Esophagus (tissue), 2 donors: ENCODE measurements around the gene STRIP1. TPM values are rescaled to one million over a fixed set of nuclear protein-coding genes. Genes with fewer than 3 reads are reported as not detected.
"Not testable (repeated sequence)": the region's sequence is repeated elsewhere in the genome, so short reads cannot be mapped to it uniquely, and the experiment has no call there.

Experiments
- H3K27ac ChIP-seq, 2 donors: one replicate each; pipeline ENCODE4 v1.5.1; 2013; ENCODE audit warnings: low read depth in 2 of 2, mild to moderate bottlenecking in 2 of 2, inconsistent platforms in 1 of 2, low read length in 1 of 2, moderate library complexity in 1 of 2
- H3K27me3 ChIP-seq, 2 donors: one replicate each; pipeline ENCODE4 v1.6.1; 2013; ENCODE audit warnings: low read length in 2 of 2, control low read depth in 1 of 2, mild to moderate bottlenecking in 1 of 2; ENCODE audit not compliant: insufficient read depth in 2 of 2, control insufficient read depth in 1 of 2
- H3K36me3 ChIP-seq, 2 donors: one replicate each; pipeline ENCODE4 v1.6.1; 2013; ENCODE audit warnings: low read length in 1 of 2; ENCODE audit not compliant: control insufficient read depth in 2 of 2, insufficient read depth in 2 of 2
- H3K4me1 ChIP-seq, 2 donors: one replicate each; pipeline ENCODE4 v1.6.1; 2013; ENCODE audit warnings: low read length in 1 of 2; ENCODE audit not compliant: control insufficient read depth in 2 of 2, insufficient read depth in 2 of 2
- H3K4me3 ChIP-seq, 2 donors: one replicate each; pipeline ENCODE4 v1.5.1; 2013; ENCODE audit warnings: low read length in 2 of 2, mild to moderate bottlenecking in 2 of 2, low read depth in 1 of 2, moderate library complexity in 1 of 2
- H3K9me3 ChIP-seq, 2 donors: one replicate each; pipeline ENCODE4 v1.6.1; 2013; ENCODE audit warnings: mild to moderate bottlenecking in 2 of 2, low read depth in 1 of 2, low read length in 1 of 2, moderate library complexity in 1 of 2; ENCODE audit not compliant: control insufficient read depth in 2 of 2, insufficient read depth in 1 of 2
- WGBS, 2 donors: extraction: QIAGEN DNeasy Blood & Tissue Kit; methylation state at CpG; one replicate each; pipeline ENCODE4 v1.1.7; 2013; 5-methylcytosine and 5-hydroxymethylcytosine counted together
- polyA plus RNA-seq, 2 donors: library from polyadenylated mRNA; stranded (reverse); fragments of 200-250 nt; gene quantifications; one replicate each; pipeline ENCODE4 v1.2.3, GENCODE V29; 2013
- donor health status: healthy with polysubstance abuse.
- donor health status: Bipolar disorder and iron deficiency.

STRIP1 gene
- polyA plus RNA-seq, 2 donors: 12.3 to 14.0 TPM

DNA sequence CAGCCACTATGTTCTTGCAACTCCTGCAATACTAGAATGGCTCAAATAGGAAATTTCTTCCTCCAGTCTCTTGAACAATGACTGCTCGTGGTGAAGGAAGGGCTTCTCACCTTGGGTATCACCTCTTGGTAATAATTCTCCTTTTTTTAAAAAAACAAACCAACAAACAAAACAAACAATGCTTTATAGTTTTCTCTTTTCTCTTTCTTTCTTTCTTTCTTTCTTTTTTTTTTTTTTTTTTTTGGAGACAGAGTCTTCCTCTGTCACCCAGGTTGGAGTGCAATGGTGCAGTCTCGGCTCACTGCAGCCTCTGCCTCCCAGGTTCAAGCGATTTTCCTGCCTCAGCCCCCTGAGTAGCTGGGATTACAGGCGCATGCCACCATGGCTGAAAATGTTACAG is 3.7 kb upstream of the STRIP1 start:
- H3K36me3 ChIP-seq, H3K4me1 ChIP-seq, H3K4me3 ChIP-seq, H3K27me3 ChIP-seq, H3K9me3 ChIP-seq, H3K27ac ChIP-seq: not testable (repeated sequence)
- WGBS, 2 donors: 68 to 79% methylated on average over 4 of the region's 4 CpGs

DNA sequence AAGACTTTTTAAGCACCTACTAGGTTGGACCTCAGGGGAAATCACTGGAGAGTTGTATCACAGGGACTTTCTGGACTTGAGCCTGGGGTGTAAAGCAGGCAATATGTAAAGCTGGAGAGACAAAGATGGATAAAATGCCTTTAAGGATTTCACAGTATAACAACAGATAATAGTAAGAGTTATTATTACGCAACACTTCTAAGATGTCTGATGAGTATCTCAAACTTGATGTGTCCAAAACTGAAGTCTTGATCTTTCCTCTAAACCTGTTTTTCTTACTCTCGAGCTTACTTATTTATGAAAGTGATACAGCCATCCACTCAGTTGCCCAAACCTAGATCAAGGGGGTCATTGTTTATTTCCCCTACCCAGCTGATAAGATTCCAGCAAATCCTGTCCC is 2.1 kb upstream of the STRIP1 start:
- Histone ChIP-seq H3K27ac (no peak overlapping the region), H3K9me3 (no peaks in the 10 kb centered on the region), H3K36me3 (no peaks in the 10 kb centered on the region), H3K27me3 (no peaks in the 10 kb centered on the region), H3K4me3 (no peak overlapping the region), H3K4me1 (no peaks in the 10 kb centered on the region)
- WGBS, 2 donors: 91 to 98% methylated on average over 2 of the region's 2 CpGs

DNA sequence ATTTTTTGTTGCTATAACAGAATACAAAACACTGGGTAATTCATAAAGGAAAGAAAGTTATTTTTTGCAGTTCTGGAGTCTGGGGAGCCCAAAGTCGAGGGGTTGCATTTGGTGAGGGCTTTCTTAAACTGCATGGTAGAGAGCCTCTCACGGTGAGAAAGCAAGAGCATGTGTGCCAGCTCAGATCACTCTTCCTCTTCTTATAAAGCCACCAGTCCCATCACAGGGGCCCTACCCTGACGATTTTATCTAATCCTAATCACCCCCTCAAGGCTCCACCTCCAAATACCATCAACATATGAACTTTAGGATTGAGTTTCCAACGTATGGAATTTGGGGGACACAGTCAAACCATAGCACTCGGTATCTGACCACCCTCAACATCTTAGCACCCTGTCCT is 1.0 kb upstream of the STRIP1 start:
- H3K36me3 ChIP-seq: peaks cover 4% of the 10 kb centered on the region in 2 donors
- 87 to 92% methylated on average over 5 of the region's 5 CpGs for WGBS, 2 donors
- no peak overlapping the region for H3K27ac ChIP-seq
- no peak overlapping the region for H3K4me3 ChIP-seq
- H3K27me3 ChIP-seq: no peaks in the 10 kb centered on the region
- no peaks in the 10 kb centered on the region for H3K9me3 ChIP-seq
- no peaks in the 10 kb centered on the region for H3K4me1 ChIP-seq

DNA sequence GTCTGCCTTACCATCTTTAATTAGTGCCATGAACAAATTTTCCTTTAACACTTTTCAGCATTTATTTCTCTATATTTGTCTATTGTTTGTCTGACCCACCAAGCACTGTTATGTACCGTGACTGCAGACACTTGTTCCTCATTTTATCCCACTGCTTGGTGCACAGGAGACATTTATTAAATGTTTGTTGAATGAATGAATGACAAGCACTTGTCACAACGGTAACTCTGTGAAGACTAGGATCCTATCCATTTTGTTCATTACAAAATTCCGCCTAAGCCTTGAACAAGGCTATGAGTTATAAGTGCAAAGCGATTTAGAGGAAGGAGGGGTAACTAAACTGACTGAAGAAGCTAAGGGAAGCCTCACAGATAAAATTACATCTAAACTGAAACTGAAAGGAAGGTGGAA is 379 bp upstream of the STRIP1 start:
- Histone ChIP-seq H3K9me3 (no peaks in the 10 kb centered on the region), H3K27me3 (no peaks in the 10 kb centered on the region), H3K4me3 (peak overlapping the region in 1 of 2 donors; percentile 99), H3K36me3 (peaks cover 6 to 9% of the 10 kb centered on the region in 2 donors), H3K4me1 (no peaks in the 10 kb centered on the region), H3K27ac (no peak overlapping the region)
- 54 to 56% methylated on average over 4 of the region's 4 CpGs for WGBS, 2 donors

DNA sequence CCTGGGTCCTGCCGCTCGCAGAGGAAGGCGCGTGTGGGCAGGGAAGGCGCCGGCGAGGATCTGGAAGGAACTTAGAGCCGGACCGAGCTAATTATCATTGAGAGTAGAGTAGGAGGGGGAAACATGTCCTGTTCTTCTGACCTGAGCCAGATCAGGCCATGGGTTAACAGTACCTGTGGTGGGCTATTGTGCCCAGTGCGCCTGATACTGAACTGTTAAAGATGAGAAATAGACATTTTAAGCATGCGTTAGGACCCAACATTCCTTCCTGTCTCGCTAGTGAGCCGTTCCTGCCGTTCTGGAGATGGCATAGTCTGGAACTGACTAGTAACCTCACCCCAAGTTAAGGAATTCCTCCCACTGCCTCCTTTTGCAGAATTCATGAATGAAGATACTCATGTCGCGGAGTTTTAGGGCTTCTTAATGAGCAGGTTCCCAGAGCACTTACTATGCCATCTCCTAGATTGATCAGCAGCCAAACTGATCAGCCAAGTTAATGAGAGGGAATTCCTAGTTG is 870 bp downstream of the STRIP1 start:
- H3K27me3 ChIP-seq: no peaks in the 10 kb centered on the region
- peaks cover 15 to 18% of the 10 kb centered on the region in 2 donors for H3K36me3 ChIP-seq
- H3K27ac ChIP-seq: peak overlapping the region; percentile 68 to 88
- H3K4me1 ChIP-seq: no peaks in the 10 kb centered on the region
- H3K9me3 ChIP-seq: no peaks in the 10 kb centered on the region
- WGBS, 2 donors: 6 to 9% methylated on average over 16 of the region's 16 CpGs
- peak overlapping the region; percentile 84 to 99 for H3K4me3 ChIP-seq

DNA sequence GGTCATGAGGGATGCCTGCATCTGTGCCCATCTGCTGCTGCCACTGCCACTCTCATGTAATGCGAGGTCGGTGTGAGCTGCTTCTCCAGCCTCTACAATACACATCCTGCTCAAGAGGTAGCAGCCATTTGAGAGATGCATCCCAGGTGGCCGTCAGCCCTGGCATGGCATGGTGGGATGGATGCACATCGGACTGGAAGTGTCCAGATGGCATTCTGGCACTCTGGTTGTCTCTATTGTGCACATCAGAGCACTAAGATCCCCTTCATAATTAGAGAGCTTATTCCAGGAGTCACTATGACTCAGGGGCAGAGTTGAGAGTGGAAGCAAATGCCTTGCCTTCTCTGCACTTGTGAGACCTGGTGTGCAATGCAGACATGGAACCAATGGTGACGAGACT is 3.8 kb downstream of the STRIP1 start:
- no peaks in the 10 kb centered on the region for H3K9me3 ChIP-seq
- 92 to 94% methylated on average over 5 of the region's 5 CpGs for WGBS, 2 donors
- no peak overlapping the region for H3K27ac ChIP-seq
- H3K36me3 ChIP-seq: peaks cover 31 to 43% of the 10 kb centered on the region in 2 donors
- no peaks in the 10 kb centered on the region for H3K4me1 ChIP-seq
- H3K4me3 ChIP-seq: no peak overlapping the region
- no peaks in the 10 kb centered on the region for H3K27me3 ChIP-seq

DNA sequence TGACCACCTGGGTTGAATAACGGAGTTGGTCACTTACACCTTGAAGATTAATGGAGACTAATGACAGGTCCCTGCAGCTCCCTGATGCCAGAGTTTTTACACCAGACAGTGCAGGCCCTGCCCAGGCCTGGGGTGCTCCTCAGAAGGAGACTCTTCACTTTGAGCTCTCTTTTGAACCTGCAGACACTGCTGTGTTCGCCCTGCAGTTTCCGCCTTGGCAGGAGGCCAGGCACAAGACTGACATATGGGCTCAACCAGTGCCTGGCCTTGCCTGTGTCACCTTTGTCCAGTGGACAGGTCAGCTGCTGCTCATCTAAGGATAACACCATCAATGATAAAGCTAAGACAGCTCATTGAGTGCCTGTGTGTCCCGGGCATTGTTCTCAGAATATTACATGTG is 5.2 kb downstream of the STRIP1 start:
- peaks cover 37 to 50% of the 10 kb centered on the region in 2 donors for H3K36me3 ChIP-seq
- no peak overlapping the region for H3K4me3 ChIP-seq
- H3K4me1 ChIP-seq: no peaks in the 10 kb centered on the region
- WGBS, 2 donors: 68 to 85% methylated on average over 4 of the region's 4 CpGs
- H3K27me3 ChIP-seq: no peaks in the 10 kb centered on the region
- H3K9me3 ChIP-seq: no peaks in the 10 kb centered on the region
- no peak overlapping the region for H3K27ac ChIP-seq

DNA sequence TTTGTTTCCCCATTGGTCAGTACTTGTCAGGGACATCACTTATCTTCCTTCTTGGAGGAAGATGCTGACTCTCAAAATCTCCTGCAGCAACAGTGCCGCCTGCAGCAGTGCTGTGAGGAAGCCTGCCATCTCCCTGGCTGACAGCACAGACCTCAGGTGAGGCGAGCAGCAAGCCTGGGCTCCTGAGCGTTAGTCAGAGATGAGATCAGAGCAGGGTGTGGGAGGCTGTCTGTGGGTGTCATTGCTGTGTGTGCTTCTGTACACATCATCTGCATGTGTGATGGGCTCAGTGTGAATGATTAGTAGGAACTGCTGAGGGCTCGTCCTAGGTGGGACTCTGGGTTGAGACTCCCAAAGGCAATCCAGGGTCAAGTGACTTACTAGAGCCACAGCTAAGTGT is 6.1 kb downstream of the STRIP1 start:
- Histone ChIP-seq H3K4me1 (no peaks in the 10 kb centered on the region), H3K36me3 (peaks cover 37 to 56% of the 10 kb centered on the region in 2 donors)
- 70 to 84% methylated on average over 4 of the region's 4 CpGs for WGBS, 2 donors

DNA sequence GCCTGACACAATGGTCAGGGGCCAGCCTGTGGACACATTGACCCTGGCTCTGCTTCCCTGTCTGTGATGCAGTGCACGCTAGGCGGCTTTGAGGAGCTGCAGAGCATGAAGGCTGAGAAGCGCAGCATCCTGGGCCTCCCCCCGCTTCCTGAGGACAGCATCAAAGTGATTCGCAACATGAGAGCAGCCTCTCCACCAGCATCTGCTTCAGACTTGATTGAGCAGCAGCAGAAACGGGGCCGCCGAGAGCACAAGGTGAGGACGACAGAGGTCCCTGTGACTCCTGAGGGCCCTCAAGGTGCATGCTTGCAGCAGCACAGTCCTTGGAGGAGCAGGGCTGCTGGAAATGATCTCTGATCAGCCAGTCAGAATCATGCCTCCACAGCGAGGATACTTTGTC is 8.6 kb downstream of the STRIP1 start:
- Histone ChIP-seq H3K27ac (no peak overlapping the region), H3K4me1 (no peaks in the 10 kb centered on the region), H3K27me3 (no peaks in the 10 kb centered on the region), H3K9me3 (no peaks in the 10 kb centered on the region), H3K36me3 (peaks cover 39 to 66% of the 10 kb centered on the region in 2 donors), H3K4me3 (no peak overlapping the region)
- 95 to 96% methylated on average over 10 of the region's 10 CpGs for WGBS, 2 donors

More for the DNA sequence above, 6.1 kb downstream of the STRIP1 start:
- Histone ChIP-seq H3K9me3 (no peaks in the 10 kb centered on the region), H3K27me3 (no peaks in the 10 kb centered on the region), H3K4me3 (no peak overlapping the region), H3K27ac (no peak overlapping the region)

DNA sequence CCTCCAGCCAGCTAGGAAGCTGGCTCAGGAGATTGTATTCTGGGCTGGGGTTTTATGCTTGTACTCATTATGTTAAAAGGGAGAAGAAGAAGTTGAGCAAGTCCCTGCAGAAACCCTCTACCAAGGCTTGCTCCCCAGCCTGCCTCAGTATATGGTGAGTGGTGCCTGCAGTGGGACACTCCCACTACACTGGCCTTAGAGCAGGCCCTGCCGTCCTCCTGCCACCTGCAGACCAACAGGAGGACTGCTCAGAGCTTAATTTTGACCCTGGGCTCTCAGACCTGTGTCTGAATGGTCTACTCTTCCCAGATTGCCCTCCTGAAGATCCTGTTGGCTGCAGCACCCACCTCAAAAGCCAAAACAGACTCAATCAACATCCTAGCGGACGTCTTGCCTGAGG is 13.0 kb downstream of the STRIP1 start:
- H3K4me1 ChIP-seq: no peaks in the 10 kb centered on the region
- 71 to 76% methylated on average over 3 of the region's 3 CpGs for WGBS, 2 donors
- peaks cover 27 to 59% of the 10 kb centered on the region in 2 donors for H3K36me3 ChIP-seq
- no peaks in the 10 kb centered on the region for H3K9me3 ChIP-seq
- H3K27me3 ChIP-seq: no peaks in the 10 kb centered on the region
- H3K4me3 ChIP-seq: no peak overlapping the region
- no peak overlapping the region for H3K27ac ChIP-seq
